Endothelial cell of umbilical vein (primary cell): Measurements from ENCODE around the gene SLC11A2. TPM values are rescaled to one million over a fixed set of nuclear protein-coding genes. Genes with fewer than 3 reads are reported as not detected.

Experiments used
- BruUV-seq: library from RNA; stranded (reverse); fragments of 400-500 nt; replicated peaks from 2 replicates; lab custom pipeline; 2021; lab: Mats Ljungman, UMichigan
- CTCF ChIA-PET: fragments of 300-600, 350-600 bp; sonication (Branson Sonifier 250); formaldehyde crosslinking; loops from one replicate; lab custom pipeline; 2021; ENCODE audit warnings: antibody characterized with exemption, inconsistent platforms; lab: Charles Lee
- POLR2A ChIA-PET: fragments of 300-600, 350-600 bp; sonication (Branson Sonifier 250); formaldehyde crosslinking; loops from one replicate; lab custom pipeline; 2021; ENCODE audit warnings: antibody characterized with exemption, inconsistent platforms; lab: Charles Lee
- DNase-seq: peaks from one replicate; pipeline ENCODE4 v3.0.0-alpha.2; 2011; ENCODE audit warnings: low read depth, low spot score
- FAIRE-seq: peaks from 2 replicates; lab custom pipeline; 2011; peaks lifted over from hg19 to GRCh38; lab: Jason Lieb, UNC
- H2AFZ ChIP-seq: 2 replicates; pipeline ENCODE4 v1.6.0; 2012; ENCODE audit warnings: low read depth, low read length, control low read depth, inconsistent platforms
- H3K27ac ChIP-seq: 2 replicates; pipeline ENCODE4 v1.5.1; 2011; ENCODE audit warnings: low read depth, mild to moderate bottlenecking, control low read depth, low read length, moderate library complexity; ENCODE audit not compliant: insufficient read depth
- H3K27me3 ChIP-seq, 2 experiments: 2 replicates each; pipeline versions ENCODE4 v1.6.0 to v1.6.1; 2011; ENCODE audit warnings: low read length in 2 of 2, mixed read lengths in 1 of 2; ENCODE audit not compliant: control insufficient read depth in 2 of 2, insufficient read depth in 2 of 2
- H3K36me3 ChIP-seq, 2 experiments: 2 replicates in 1 of 2; 3 replicates in 1 of 2; pipeline ENCODE4 v1.5.1; 2011; ENCODE audit warnings: low read length in 2 of 2, mild to moderate bottlenecking in 1 of 2, moderate library complexity in 1 of 2; ENCODE audit not compliant: control insufficient read depth in 2 of 2, insufficient read depth in 2 of 2; ENCODE audit errors: extremely low read depth in 1 of 2
- H3K4me1 ChIP-seq: 3 replicates; pipeline ENCODE4 v1.5.1; 2011; ENCODE audit warnings: mild to moderate bottlenecking, low read length; ENCODE audit not compliant: control insufficient read depth, insufficient read depth; ENCODE audit errors: extremely low read depth
- H3K4me2 ChIP-seq: 2 replicates; pipeline ENCODE4 v1.6.1; 2011; ENCODE audit warnings: low read length, control low read depth, mixed read lengths; ENCODE audit not compliant: insufficient read depth
- H3K4me3 ChIP-seq, 3 experiments: fragments of 200-600 bp in 1 of 3; sonication (generic), shearing (Covaris generic) in 1 of 3; replicated peaks in 1 of 3; 2 replicates each; pipeline ENCODE4 v1.5.1; 2011 to 2016; ENCODE audit warnings: control low read depth in 3 of 3, low read length in 3 of 3, mild to moderate bottlenecking in 2 of 3, inconsistent platforms in 1 of 3, low read depth in 1 of 3, moderate library complexity in 1 of 3; ENCODE audit not compliant: insufficient read depth in 1 of 3
- H3K79me2 ChIP-seq: 2 replicates; pipeline ENCODE4 v1.6.0; 2012; ENCODE audit warnings: low read length, inconsistent platforms; ENCODE audit not compliant: control insufficient read depth, insufficient read depth
- H3K9ac ChIP-seq: replicated peaks from 2 replicates; pipeline ENCODE3; 2011; ENCODE audit warnings: low read length, control low read depth; ENCODE audit not compliant: insufficient read depth; ENCODE audit errors: extremely low read depth
- H3K9me1 ChIP-seq: replicated peaks from 3 replicates; pipeline ENCODE4 v1.6.0; 2011; ENCODE audit warnings: mild to moderate bottlenecking, low read length; ENCODE audit not compliant: control insufficient read depth, insufficient read depth; ENCODE audit errors: extremely low read depth
- H3K9me3 ChIP-seq: replicated peaks from 2 replicates; pipeline ENCODE4 v1.5.1; 2012; ENCODE audit warnings: low read length, inconsistent platforms; ENCODE audit not compliant: control insufficient read depth, insufficient read depth
- H4K20me1 ChIP-seq: replicated peaks from 2 replicates; pipeline ENCODE3; 2011; ENCODE audit warnings: mild to moderate bottlenecking, low read length; ENCODE audit not compliant: control insufficient read depth, insufficient read depth; ENCODE audit errors: extremely low read depth
- CTCF ChIP-seq, 2 donors: IDR thresholded peaks; 1 replicate in 1 of 2; 2 replicates in 1 of 2; pipeline ENCODE4 v1.5.1; 2011; ENCODE audit warnings: low read length in 2 of 2, mild to moderate bottlenecking in 2 of 2, moderate library complexity in 2 of 2, control low read depth in 1 of 2, inconsistent platforms in 1 of 2, low read depth in 1 of 2; ENCODE audit not compliant: insufficient read depth in 1 of 2; ENCODE audit errors: extremely low read depth in 1 of 2
- EZH2 ChIP-seq: IDR thresholded peaks from 2 replicates; pipeline ENCODE4 v1.6.1; 2012; ENCODE audit warnings: borderline replicate concordance, low read depth, mild to moderate bottlenecking, moderate library complexity, low read length, inconsistent platforms; ENCODE audit not compliant: severe bottlenecking
- FOS ChIP-seq: IDR thresholded peaks from 2 replicates; pipeline ENCODE4 v1.6.1; 2011; ENCODE audit warnings: mild to moderate bottlenecking, low read length, moderate library complexity, borderline replicate concordance; ENCODE audit not compliant: insufficient read depth
- GATA2 ChIP-seq: IDR thresholded peaks from 2 replicates; pipeline ENCODE4 v1.7.0; 2011; ENCODE audit warnings: low read depth, mild to moderate bottlenecking, moderate library complexity, mixed read lengths, low read length; ENCODE audit not compliant: insufficient read length, insufficient read depth
- JUN ChIP-seq: IDR thresholded peaks from 2 replicates; pipeline ENCODE4 v1.6.1; 2011; ENCODE audit warnings: borderline replicate concordance, low read depth; ENCODE audit not compliant: insufficient read length, insufficient read depth
- MAX ChIP-seq: IDR thresholded peaks from 2 replicates; pipeline ENCODE4 v1.6.1; 2011; ENCODE audit not compliant: insufficient read depth, insufficient read length
- MYC ChIP-seq: IDR thresholded peaks from one replicate; pipeline ENCODE4 v1.6.1; 2011; ENCODE audit warnings: mild to moderate bottlenecking, low read depth, low read length
- POLR2A ChIP-seq: IDR thresholded peaks from 2 replicates; pipeline ENCODE4 v1.6.1; 2012; ENCODE audit warnings: low read depth, mild to moderate bottlenecking, control low read depth, low read length
- POLR2AphosphoS5 ChIP-seq: IDR thresholded peaks from 2 replicates; pipeline ENCODE4 v1.6.1; 2012; ENCODE audit warnings: low read depth, mild to moderate bottlenecking, control low read depth, low read length, moderate library complexity; ENCODE audit not compliant: insufficient read depth
- dilution Hi-C: fragments of 300-500 bp; cut with MboI; formaldehyde crosslinking; loops from one replicate; pipeline ENCODE4 v1.15.0; 2019; ENCODE audit warnings: low sequenced_read_pairs; ENCODE audit not compliant: extremely low pct_ligation_motif_present
- intact Hi-C: fragments of 100-400 bp; cut with micrococcal nuclease; formaldehyde crosslinking; loops from one replicate; pipeline ENCODE4 v1.10.0; 2022
- polyA plus RNA-seq, 4 experiments: library from polyadenylated mRNA; depleted of rRNA in 3 of 4; stranded (reverse) in 3 of 4; unstranded in 1 of 4; fragments of >200 nt; gene quantifications; 2 replicates each; pipeline versions ENCODE4 v1.2.1 to v1.2.3, GENCODE V29; 2011 to 2012; ENCODE audit warnings: missing spikeins in 1 of 4
- total RNA-seq: library from RNA; stranded (reverse); gene quantifications from 2 replicates; pipeline ENCODE4 v1.2.3, GENCODE V29; 2021

The SLC11A2 gene
- total and polyA plus RNA-seq, 2 donors (not counting 3 experiments of a cell fraction or from before 2014, with no cell fraction given): 47.5 to 56.4 TPM

GRCh38 chr12:50971946-50972345, 54.2 kb downstream of the SLC11A2 start:
- H3K79me2 ChIP-seq: no peaks in the 10 kb centered on the region
- no peaks in the 10 kb centered on the region for H3K9me1 ChIP-seq
- H3K4me1 ChIP-seq: no peaks in the 10 kb centered on the region
- no peaks in the 10 kb centered on the region for H3K9me3 ChIP-seq
- CTCF ChIA-PET: no interaction called here
- dilution Hi-C loops (no loop called here), intact Hi-C loops (no loop called here)
- POLR2A ChIA-PET: no interaction called here
- FAIRE-seq (peak; percentile 44), DNase-seq (no peak)
- TF ChIP-seq MYC (no peak), GATA2 (no peak), CTCF (IDR thresholded peaks at IDR 0.05; ENCODE audit: extremely low read depth in 1 of 2, insufficient read depth in 1 of 2, low read depth in 1 of 2, low read length in 2 of 2) (no peak), JUN (no peak), EZH2 (no peak), FOS (no peak), POLR2AphosphoS5 (no peak), POLR2A (no peak), MAX (no peak)
- H4K20me1 ChIP-seq: no peaks in the 10 kb centered on the region
- no peak overlapping the region for H3K27ac ChIP-seq
- no peak overlapping the region for H3K4me2 ChIP-seq
- H2AFZ ChIP-seq: no peak overlapping the region
- H3K27me3 ChIP-seq: no peaks in the 10 kb centered on the region
- H3K36me3 ChIP-seq: no peaks in the 10 kb centered on the region
- no peak overlapping the region for H3K9ac ChIP-seq
- no TSS peak for BruUV-seq
- H3K4me3 ChIP-seq: no peak overlapping the region
